ENCODE results near the gene C17orf107.
A peak's percentile ranks its signal among the peaks of the same experiment; 100 is the strongest.
"Not testable (repeated sequence)": the region's sequence is repeated elsewhere in the genome, so short reads cannot be mapped to it uniquely, and the experiment has no call there.

C17orf107 gene

DNA sequence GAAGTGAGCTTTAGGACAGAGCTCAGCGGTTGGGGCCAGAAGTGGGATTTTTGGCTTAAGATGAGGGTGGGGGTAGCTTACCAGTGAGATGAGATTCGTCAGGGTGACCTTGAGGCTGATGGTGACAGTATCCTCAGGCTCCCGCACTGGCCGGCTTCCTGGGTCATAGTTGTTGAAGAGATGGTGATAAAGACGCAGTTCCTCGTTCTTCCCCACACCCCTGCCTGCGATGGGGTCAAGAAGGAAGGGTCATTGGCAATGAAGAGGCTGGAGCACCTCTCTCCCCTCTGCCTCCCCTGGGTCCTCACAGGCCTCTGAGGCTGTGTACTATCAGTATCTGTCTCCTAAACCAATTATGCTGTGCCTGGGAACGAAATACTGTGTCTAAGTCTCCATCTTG lies 3.2 kb downstream of the C17orf107 start:
- Histone ChIP-seq H3K9ac (ENCODE audit: insufficient read length, low read depth) (peak overlapping the region; percentile 25), H3K9me3 (ENCODE audit: insufficient read depth, low read length) (no peaks in the 10 kb centered on the region), H3K4me1 (ENCODE audit: insufficient read depth, insufficient read length) (peaks cover 4% of the 10 kb centered on the region), H3K36me3 (ENCODE audit: insufficient read depth, insufficient read length, low read length) (peaks cover 17% of the 10 kb centered on the region), H3K27me3 (ENCODE audit: insufficient read depth, insufficient read length) (no peaks in the 10 kb centered on the region), H3K4me3 (ENCODE audit: insufficient read length, low read depth) (no peak overlapping the region)
- DNase-seq (ENCODE audit: low read depth, low spot score): no peak
- no peak for TF ChIP-seq ZNF274 (IDR thresholded peaks at IDR 0.05; ENCODE audit: low read depth, low read length)
- no peak for TF ChIP-seq SUZ12 (IDR thresholded peaks at IDR 0.05; ENCODE audit: extremely low read depth, insufficient read depth, insufficient read length)
- no peak for TF ChIP-seq YY1 (IDR thresholded peaks at IDR 0.05; ENCODE audit: insufficient read depth, insufficient read length)

DNA sequence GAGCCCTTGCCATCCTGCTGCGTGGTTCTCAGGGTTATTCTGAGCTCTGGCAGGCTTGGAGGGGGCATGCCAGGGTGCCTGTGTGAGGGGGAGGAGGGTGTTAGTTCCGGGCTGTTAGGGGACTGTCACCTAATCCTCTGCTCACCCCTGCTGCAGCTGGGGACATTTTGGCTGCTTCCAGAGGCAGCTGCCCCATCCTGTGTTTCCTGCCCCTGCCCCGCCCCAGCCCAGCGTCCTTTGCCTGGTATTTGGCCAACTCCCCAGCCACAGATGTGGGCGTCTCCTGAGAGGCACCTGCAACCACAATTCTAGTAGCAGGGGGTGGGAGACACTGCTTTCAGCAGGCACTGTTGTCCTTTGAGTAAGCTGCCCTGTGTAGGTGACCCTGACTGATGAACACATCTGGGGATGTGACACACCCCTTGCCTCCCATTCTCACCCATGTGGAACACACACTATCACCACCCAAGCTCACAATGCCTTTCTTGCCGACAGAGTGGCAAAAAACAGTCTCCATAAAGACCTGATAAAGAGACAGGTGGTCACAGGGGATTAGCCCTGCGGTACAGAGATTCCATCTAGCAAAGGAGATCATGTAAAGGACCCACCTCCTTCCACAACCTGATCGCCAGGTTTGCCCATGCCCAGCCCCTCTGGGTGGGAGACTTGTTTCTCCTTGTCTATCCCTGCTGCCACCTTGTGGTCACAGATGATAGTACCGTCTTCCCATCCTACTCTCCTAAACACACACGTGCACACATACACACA lies 3.9 kb downstream of the C17orf107 start, which contains the start of gene CHRNE:
CHRNE (minus strand) TSS at position 48 of the 768 bp plus-strand sequence; CDS start at position 13, 35 bp downstream.
- Histone ChIP-seq H3K9ac (ENCODE audit: insufficient read length, low read depth) (peak within 1 kb of the TSS; percentile 25), H3K36me3 (ENCODE audit: insufficient read depth, insufficient read length, low read length) (peaks cover 17% of the 10 kb centered on the region), H3K9me3 (ENCODE audit: insufficient read depth, low read length) (no peaks in the 10 kb centered on the region), H3K4me1 (ENCODE audit: insufficient read depth, insufficient read length) (peaks cover 6% of the 10 kb centered on the region), H3K4me3 (ENCODE audit: insufficient read length, low read depth) (no peak within 1 kb of the TSS), H3K27me3 (ENCODE audit: insufficient read depth, insufficient read length) (no peaks in the 10 kb centered on the region)
- no peak for TF ChIP-seq YY1 (IDR thresholded peaks at IDR 0.05; ENCODE audit: insufficient read depth, insufficient read length)
- no peak for TF ChIP-seq SUZ12 (IDR thresholded peaks at IDR 0.05; ENCODE audit: extremely low read depth, insufficient read depth, insufficient read length)
- TF ChIP-seq ZNF274 (IDR thresholded peaks at IDR 0.05; ENCODE audit: low read depth, low read length): no peak
- peak; percentile 63 for DNase-seq (ENCODE audit: low read depth, low spot score)

DNA sequence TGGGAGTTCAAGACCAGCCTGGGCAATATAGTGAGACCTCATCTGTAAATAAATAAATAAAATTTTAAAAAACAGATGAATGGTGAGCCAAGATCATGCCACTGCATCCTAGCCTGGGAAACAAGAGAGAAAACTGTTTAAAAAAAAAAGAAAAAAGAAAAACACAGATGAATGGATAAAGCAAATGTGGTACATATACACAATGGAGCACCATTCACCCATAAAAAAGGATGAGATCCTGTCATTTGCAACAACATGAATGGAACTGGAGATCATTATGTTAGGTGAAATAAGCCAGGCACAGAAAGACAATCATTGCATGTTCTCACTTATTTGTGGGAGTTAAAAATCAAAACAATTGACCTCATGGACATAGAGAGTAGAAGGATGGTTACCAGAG lies 7.3 kb downstream of the C17orf107 start:
- peaks cover 13% of the 10 kb centered on the region for H3K4me1 ChIP-seq (ENCODE audit: insufficient read depth, insufficient read length)

DNA sequence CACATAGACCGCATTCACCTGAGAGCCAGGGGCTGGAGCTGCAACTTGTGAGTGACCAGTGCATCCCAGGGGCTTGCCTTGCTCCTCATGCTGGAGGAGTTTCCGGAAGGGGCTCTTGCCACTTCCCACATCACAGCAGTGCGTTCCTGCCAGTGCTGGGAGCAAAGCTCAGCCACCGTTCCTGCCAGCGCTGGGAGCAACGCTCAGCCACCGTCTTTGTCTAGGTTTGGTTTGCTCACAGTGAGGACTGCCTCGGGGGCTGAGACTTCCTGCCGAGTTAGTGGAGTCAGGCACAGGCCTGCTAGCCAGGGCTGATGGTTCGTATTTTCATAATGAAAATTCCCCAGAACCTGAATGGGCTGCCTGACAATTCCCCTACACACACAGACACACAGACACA lies 9.0 kb downstream of the C17orf107 start:
- DNase-seq (ENCODE audit: low read depth, low spot score): no peak
- H3K36me3 ChIP-seq (ENCODE audit: insufficient read depth, insufficient read length, low read length): no peaks in the 10 kb centered on the region
- no peak for TF ChIP-seq ZNF274 (IDR thresholded peaks at IDR 0.05; ENCODE audit: low read depth, low read length)
- no peak for TF ChIP-seq YY1 (IDR thresholded peaks at IDR 0.05; ENCODE audit: insufficient read depth, insufficient read length)
- no peak for TF ChIP-seq SUZ12 (IDR thresholded peaks at IDR 0.05; ENCODE audit: extremely low read depth, insufficient read depth, insufficient read length)
- no peak overlapping the region for H3K4me3 ChIP-seq (ENCODE audit: insufficient read length, low read depth)
- H3K9ac ChIP-seq (ENCODE audit: insufficient read length, low read depth): peak overlapping the region; percentile 58
- no peaks in the 10 kb centered on the region for H3K9me3 ChIP-seq (ENCODE audit: insufficient read depth, low read length)
- H3K4me1 ChIP-seq (ENCODE audit: insufficient read depth, insufficient read length): peaks cover 11% of the 10 kb centered on the region
- no peaks in the 10 kb centered on the region for H3K27me3 ChIP-seq (ENCODE audit: insufficient read depth, insufficient read length)

More for the DNA sequence above, 7.3 kb downstream of the C17orf107 start:
- not testable (repeated sequence) for H3K27me3 ChIP-seq (ENCODE audit: insufficient read depth, insufficient read length); H3K36me3 ChIP-seq (ENCODE audit: insufficient read depth, insufficient read length, low read length); H3K4me3 ChIP-seq (ENCODE audit: insufficient read length, low read depth); H3K9ac ChIP-seq (ENCODE audit: insufficient read length, low read depth); DNase-seq (ENCODE audit: low read depth, low spot score); H3K9me3 ChIP-seq (ENCODE audit: insufficient read depth, low read length)

GRCh38 chr17:4908711-4909496 lies 9.6 kb downstream of the C17orf107 start:
- Histone ChIP-seq H3K9me3 (ENCODE audit: insufficient read depth, low read length) (no peaks in the 10 kb centered on the region), H3K9ac (ENCODE audit: insufficient read length, low read depth) (peak overlapping the region; percentile 58), H3K4me1 (ENCODE audit: insufficient read depth, insufficient read length) (peaks cover 9% of the 10 kb centered on the region), H3K27me3 (ENCODE audit: insufficient read depth, insufficient read length) (no peaks in the 10 kb centered on the region), H3K36me3 (ENCODE audit: insufficient read depth, insufficient read length, low read length) (no peaks in the 10 kb centered on the region), H3K4me3 (ENCODE audit: insufficient read length, low read depth) (no peak overlapping the region)
- DNase-seq (ENCODE audit: low read depth, low spot score): peak; percentile 71
- TF ChIP-seq SUZ12 (IDR thresholded peaks at IDR 0.05; ENCODE audit: extremely low read depth, insufficient read depth, insufficient read length) (no peak), YY1 (IDR thresholded peaks at IDR 0.05; ENCODE audit: insufficient read depth, insufficient read length) (no peak), ZNF274 (IDR thresholded peaks at IDR 0.05; ENCODE audit: low read depth, low read length) (no peak)

DNA sequence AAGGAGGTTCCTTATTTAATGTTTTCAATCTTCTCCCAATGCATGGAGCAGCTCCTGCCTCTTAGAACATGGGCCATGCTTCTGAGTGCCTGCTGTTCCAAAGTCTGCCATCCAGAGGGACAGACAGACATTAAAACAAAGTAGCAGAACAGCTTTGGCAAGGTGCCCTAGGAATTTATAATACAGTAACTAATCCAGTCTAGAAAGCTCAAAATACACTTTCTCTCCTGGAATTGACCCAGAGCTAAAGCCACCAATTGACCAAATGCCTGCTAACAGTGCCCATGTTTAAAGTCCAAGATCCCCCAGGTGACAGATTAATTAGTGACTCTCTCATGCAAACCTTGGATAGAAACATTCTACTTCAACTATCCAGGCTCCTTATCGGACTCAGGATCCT lies 14.7 kb downstream of the C17orf107 start:
- no peaks in the 10 kb centered on the region for H3K9me3 ChIP-seq (ENCODE audit: insufficient read depth, low read length)
- no peak for TF ChIP-seq SUZ12 (IDR thresholded peaks at IDR 0.05; ENCODE audit: extremely low read depth, insufficient read depth, insufficient read length)
- TF ChIP-seq YY1 (IDR thresholded peaks at IDR 0.05; ENCODE audit: insufficient read depth, insufficient read length): no peak
- no peak for TF ChIP-seq ZNF274 (IDR thresholded peaks at IDR 0.05; ENCODE audit: low read depth, low read length)

DNA sequence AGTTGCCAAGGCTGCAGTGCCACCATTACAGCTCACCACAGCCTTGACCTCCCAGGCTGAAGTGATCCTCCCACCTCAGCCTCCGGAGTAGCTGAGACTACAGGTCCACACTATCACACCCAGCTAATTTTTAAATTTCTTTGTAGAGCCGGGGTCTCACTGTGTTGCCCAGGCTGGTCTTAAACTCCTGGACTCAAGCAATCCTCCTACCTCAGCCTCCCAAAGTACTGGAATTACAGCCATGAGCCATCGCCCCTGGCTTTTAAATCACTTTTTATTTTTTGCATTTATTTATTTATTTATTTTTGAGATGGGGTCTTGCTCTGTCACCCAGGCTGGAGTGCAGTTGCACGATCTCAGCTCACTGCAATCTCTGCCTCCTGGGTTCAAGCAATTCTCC lies 15.2 kb downstream of the C17orf107 start:
- H3K4me3 ChIP-seq (ENCODE audit: insufficient read length, low read depth); H3K9me3 ChIP-seq (ENCODE audit: insufficient read depth, low read length); DNase-seq (ENCODE audit: low read depth, low spot score); H3K27me3 ChIP-seq (ENCODE audit: insufficient read depth, insufficient read length); H3K4me1 ChIP-seq (ENCODE audit: insufficient read depth, insufficient read length); H3K36me3 ChIP-seq (ENCODE audit: insufficient read depth, insufficient read length, low read length); H3K9ac ChIP-seq (ENCODE audit: insufficient read length, low read depth): not testable (repeated sequence)

More for the DNA sequence above, 14.7 kb downstream of the C17orf107 start:
- Histone ChIP-seq H3K27me3 (ENCODE audit: insufficient read depth, insufficient read length) (no peaks in the 10 kb centered on the region), H3K4me3 (ENCODE audit: insufficient read length, low read depth) (no peak overlapping the region), H3K36me3 (ENCODE audit: insufficient read depth, insufficient read length, low read length) (no peaks in the 10 kb centered on the region), H3K4me1 (ENCODE audit: insufficient read depth, insufficient read length) (peaks cover 4% of the 10 kb centered on the region), H3K9ac (ENCODE audit: insufficient read length, low read depth) (no peak overlapping the region)
- no peak for DNase-seq (ENCODE audit: low read depth, low spot score)
